ENCODE measurements around the gene PDS5B.

Gene PDS5B

DNA sequence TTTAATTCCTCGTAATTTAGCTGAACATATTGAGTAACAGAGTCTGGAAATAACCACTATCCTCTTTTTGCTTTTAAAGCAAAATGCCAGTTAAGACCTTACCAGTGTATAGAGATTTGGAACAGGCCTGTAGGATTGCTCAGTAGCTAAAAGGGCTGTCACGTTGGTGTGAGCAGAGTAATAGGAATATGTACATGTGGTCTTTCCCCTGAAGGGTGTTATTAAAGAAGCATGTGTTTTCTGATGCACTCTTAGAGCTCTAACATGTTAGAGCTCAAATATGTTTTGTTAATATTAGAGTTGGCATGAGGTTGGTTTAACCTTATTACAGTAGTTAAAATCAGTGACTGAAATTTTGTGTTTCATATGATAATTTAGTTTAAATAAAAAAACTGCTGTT lies 172.9 kb downstream of the PDS5B start:
- TF ChIP-seq, protein P1, sequence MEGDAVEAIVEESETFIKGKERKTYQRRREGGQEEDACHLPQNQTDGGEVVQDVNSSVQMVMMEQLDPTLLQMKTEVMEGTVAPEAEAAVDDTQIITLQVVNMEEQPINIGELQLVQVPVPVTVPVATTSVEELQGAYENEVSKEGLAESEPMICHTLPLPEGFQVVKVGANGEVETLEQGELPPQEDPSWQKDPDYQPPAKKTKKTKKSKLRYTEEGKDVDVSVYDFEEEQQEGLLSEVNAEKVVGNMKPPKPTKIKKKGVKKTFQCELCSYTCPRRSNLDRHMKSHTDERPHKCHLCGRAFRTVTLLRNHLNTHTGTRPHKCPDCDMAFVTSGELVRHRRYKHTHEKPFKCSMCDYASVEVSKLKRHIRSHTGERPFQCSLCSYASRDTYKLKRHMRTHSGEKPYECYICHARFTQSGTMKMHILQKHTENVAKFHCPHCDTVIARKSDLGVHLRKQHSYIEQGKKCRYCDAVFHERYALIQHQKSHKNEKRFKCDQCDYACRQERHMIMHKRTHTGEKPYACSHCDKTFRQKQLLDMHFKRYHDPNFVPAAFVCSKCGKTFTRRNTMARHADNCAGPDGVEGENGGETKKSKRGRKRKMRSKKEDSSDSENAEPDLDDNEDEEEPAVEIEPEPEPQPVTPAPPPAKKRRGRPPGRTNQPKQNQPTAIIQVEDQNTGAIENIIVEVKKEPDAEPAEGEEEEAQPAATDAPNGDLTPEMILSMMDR (IDR thresholded peaks at IDR 0.05; ENCODE audit: borderline replicate concordance, control extremely low read depth, extremely low read depth, insufficient read depth, missing control alignments) = no peak
- in situ Hi-C loops (cut with MboI; ENCODE audit: low sequenced_read_pairs, unreplicated experiment) = no loop called here

DNA sequence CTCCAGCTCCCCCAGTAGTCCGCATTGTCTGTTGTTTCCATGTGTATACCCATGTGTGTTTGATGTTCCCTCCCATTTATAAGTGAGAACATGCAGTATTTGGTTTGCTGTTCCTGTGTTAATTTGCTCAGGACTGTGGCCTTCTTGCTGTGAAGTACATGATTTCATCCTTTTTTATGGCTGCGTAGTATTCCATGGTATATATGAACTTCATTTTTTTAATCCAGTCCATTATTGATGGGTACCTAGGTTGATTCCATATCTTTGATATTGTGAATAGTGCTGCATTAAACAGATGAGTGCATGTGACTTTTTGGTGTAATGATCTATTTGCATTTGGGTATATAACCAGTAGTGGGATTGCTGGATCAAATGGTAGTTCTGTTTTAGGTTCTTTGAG lies 175.2 kb downstream of the PDS5B start:
- TF ChIP-seq, protein P1 (IDR thresholded peaks at IDR 0.05; ENCODE audit: borderline replicate concordance, control extremely low read depth, extremely low read depth, insufficient read depth, missing control alignments) = no peak
- no peak for DNase-seq (ENCODE audit: low spot score)
- in situ Hi-C loops (cut with MboI; ENCODE audit: low sequenced_read_pairs, unreplicated experiment) = no loop called here

More for the DNA sequence above, 172.9 kb downstream of the PDS5B start:
- no peak for DNase-seq (ENCODE audit: low spot score)

DNA sequence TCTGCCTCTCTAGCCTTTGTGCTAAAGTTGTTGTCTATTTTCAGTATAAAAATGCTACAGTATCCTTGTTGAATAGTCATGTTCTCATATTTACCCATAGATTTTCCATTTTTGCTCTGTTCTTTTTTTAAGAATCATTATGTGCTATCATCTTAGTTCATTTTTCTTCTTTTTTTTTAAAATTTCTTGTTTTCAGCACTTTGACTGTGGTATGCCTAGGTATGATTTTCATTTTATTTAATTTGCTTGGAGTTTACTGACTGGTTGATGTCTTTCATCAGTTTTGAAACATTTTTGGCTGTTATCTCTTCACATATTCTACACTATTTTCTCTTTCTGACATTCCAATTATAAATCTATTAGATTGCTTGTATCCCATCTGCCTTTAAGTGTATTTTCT lies 192.9 kb downstream of the PDS5B start:
- DNase-seq (ENCODE audit: low spot score) = no peak
- in situ Hi-C loops (cut with MboI; ENCODE audit: low sequenced_read_pairs, unreplicated experiment) = no loop called here
- TF ChIP-seq, protein P1 (IDR thresholded peaks at IDR 0.05; ENCODE audit: borderline replicate concordance, control extremely low read depth, extremely low read depth, insufficient read depth, missing control alignments) = no peak

DNA sequence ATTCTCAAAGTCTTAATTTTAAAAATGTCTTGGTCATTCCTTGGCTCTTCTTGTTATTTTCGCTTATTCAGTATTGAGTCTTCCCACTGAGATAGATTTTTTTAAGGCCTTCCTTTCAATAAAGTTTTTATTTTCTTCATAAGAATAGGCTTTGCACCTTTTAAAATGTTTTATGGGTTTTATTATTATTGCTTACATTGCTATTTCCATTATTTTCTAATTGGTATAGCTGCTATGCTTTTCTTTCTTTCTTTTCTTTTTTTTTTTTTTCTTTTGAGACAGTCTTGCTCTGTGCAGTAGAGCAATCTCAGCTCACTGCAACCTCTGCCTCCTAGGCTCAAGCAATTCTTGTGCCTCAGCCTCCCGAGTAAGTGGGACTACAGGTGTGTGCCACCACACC lies 195.7 kb downstream of the PDS5B start:
- in situ Hi-C loops (cut with MboI; ENCODE audit: low sequenced_read_pairs, unreplicated experiment) = no loop called here
- TF ChIP-seq, protein P1 (IDR thresholded peaks at IDR 0.05; ENCODE audit: borderline replicate concordance, control extremely low read depth, extremely low read depth, insufficient read depth, missing control alignments) = no peak
- DNase-seq (ENCODE audit: low spot score) = no peak

DNA sequence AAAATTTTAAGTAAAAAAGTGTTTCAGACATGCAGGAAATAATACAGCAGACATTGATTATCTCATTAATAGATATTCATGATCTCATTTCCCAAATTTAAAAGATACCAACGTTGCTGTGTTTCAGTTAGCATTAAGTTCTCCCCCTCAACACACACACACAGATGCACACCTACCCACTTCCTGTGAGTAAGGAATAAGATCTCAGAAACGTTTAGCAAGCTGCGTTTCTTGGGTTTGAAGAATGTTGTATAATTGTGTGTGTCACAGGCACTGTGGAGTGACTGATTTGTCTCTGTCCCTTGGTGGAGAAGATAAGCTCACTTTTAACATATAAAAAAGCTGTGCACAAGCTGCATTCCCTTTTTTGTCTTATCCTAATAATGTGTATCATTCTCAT lies 196.8 kb downstream of the PDS5B start:
- TF ChIP-seq, protein P1 (IDR thresholded peaks at IDR 0.05; ENCODE audit: borderline replicate concordance, control extremely low read depth, extremely low read depth, insufficient read depth, missing control alignments) = no peak
- in situ Hi-C loops (cut with MboI; ENCODE audit: low sequenced_read_pairs, unreplicated experiment) = no loop called here
- no peak for DNase-seq (ENCODE audit: low spot score)

DNA sequence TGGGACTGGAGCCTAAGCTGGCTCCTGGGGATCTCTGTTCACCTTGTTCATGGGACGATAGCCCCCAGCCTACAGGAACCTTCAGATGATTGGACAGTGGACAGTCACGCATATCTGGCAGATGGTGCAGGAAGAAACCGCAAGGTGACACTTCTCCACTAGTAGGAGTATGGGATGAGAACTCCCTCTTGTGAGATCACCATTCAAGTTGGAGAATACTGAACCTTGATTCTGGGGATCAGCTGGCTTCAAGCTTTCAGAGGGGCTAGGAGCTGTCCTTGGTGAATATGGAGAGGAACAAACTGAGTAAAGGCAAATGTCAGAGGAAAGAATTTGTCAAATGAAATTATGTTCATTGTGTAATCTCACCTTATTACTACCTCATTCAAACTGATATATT lies 204.5 kb downstream of the PDS5B start:
- TF ChIP-seq, protein P1 (IDR thresholded peaks at IDR 0.05; ENCODE audit: borderline replicate concordance, control extremely low read depth, extremely low read depth, insufficient read depth, missing control alignments) = no peak
- in situ Hi-C loops (cut with MboI; ENCODE audit: low sequenced_read_pairs, unreplicated experiment) = no loop called here
- no peak for DNase-seq (ENCODE audit: low spot score)
